NCI-H1930 (cell line): Measurements from ENCODE around the gene ASTN2.

ENCODE experiments used
- DNase-seq, 2 experiments: peaks; one replicate each; lab custom pipeline; 2025; lab: John Stamatoyannopoulos, UW

Gene ASTN2

DNA sequence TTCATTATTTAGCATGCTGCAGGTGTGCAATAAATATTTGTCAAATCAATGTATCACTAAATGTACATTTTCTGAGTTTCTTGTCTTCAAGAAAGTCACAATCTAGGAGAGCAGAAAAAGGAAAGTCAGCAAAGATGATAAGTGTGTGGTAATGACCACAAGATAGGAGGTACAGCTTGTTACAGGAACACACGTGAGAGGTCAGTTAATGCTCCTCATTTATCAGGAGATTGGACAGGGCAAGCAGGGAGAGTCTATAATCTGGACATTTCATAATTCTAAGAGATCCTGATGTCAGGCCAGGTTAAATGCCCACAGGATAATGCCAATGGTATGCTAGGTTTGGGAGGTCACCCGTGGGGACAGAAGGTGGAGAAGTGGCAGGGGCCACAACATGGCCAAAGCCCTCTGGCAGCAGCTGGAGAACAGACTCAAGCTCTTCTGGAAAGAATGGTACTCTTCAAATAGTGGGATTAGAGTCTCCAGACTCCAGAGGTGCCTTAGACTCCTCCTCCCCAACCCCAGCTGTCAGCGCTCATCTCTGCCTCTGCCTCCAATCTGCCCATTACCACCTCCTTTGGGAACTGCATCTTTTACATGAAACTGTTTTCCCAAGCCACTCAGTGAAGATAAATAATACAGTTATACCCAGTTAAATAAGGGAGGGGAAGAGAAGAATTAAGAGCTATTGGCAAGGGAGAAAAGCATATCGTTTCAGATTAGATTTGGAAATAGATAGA is 114.3 kb downstream of the ASTN2 start:
- no peak for DNase-seq

DNA sequence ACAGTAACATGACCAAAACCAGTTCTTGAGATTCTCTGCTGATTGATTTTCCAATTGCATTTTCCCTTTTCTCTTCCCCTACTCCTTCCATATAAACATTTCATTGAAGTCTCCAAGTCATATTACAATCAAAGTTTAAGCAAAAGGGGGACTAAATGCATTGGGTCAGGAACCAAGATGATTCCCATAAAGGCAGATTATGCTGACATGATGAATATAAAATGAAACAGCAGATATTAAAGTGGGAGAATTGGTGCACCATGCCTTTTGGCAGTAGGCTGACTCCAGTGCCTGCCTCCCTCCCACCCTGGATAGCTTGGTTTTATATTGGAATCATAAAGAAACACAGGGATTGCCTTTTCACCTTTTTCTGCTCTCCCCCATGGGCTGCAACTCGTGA is 118.4 kb downstream of the ASTN2 start:
- DNase-seq, result no peak

DNA sequence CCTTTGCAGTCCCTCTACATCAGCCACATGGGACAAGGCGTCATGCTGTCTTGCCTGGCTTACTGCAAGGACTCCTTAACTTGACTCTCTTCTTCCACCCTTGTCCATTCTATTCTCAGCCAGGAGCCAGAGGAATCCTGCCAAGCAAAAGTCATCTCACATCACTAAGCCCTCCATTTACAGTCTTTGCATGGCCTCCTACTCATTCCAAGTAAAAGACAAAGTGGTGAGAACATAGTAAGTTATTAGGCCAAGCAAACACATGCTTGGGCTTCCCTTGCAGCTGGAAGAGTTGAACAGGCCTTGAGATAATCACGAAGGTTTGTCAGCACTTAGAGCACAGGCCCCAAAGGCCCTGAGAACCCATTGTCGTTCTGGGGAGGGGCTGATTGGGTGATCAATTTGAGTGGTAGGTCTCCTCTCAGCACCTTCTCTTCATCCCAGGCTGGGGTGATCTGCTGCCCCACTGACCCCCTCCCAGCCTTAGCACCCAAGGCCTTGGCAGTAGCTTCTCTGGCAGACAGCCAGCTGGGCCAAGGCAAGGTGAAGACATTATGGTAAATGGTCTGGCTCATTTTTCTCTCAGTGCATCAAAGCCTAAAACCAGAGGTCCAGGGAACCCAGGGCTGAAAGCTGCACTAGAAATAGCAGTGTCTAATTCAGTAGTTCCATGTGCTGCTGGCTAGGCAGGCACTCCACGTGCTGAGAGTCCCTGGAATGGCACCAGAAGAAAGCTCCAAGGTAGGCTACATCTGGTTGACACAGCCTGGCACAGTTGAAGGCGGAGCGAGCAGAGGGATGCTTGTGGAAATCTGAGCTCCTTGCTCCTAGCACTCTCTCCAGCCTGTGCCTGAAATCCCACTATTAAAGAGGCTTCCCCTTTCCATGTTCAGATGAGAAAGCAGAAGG is 121.4 kb downstream of the ASTN2 start:
- DNase-seq, result no peak

DNA sequence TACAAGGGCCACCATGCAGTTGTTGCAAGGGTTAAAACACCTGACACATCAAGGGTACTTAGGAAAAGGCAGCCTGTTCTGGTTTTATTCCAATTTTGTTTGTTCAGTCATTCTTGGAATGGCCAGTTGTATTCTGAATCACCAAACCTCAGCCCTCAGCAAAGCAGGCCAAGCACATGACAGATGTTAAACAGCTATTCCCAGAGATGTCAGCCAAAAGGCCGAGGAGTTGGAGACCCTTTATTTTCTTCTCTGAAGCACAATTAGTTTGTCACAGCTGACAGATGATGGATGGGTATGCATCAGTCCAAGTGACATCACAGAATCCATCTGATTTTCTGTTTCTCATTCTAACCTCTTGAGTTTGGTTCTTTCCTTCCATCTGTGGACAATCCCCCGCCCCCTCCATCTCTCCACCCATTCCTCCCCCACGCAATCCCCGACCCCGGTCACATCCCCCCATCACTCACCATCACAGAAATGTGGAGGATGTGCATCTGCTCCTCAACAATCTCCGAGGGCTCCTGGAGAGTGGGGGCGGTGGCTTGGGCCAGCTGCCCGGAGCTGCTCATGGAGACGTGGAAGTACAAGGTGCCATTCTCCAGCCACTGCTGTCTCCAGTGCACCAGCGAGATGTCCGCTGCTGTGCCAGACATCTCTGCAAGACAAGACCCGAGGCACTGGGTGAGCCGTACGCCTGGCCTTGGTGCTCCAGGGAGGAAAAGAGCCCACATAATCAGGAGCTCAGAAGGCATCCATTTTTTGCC is 123.8 kb downstream of the ASTN2 start:
- DNase-seq, result no peak

DNA sequence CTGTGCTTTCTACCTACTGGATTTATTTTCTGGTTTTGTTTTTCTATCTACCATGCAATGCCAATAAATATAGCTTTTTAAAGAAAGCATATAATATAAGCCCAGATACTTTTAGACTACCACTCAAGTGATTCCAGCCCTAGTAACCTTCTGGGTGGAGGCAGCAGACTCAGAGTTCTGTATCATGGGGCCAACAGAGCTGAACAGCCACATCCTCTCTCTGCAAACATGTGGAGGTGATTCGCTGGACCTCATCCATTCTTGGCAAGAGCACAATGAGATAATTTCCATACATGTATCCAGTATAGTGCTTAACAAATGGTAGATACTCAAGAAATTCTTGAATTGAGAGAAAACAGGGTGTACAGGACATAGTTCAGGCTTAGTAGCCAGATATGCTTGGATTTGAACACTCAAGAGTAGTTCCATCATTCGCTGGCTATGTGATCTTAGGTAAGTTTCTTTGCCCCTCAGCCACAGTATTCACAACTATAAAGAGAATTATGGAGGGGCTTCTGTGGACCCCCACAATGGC is 124.5 kb downstream of the ASTN2 start:
- DNase-seq, result no peak

DNA sequence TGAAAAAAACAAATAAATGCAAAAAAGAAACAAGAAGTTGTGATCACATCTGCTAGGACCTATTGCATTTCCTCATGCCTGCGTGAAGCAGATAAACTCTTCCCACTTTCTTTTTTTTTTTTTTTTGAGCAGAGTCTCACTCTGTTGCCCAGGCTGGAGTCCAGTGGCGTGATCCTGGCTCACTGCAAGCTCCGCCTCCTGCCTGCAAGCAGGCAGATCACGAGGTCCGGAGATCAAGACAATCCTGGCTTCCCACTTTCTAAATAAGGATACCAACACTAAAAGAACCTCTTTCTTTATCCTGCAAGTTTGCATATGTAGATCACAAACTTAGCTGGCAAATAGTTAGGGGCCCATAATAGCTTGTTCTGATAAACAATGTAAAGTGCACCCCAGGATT is 128.6 kb downstream of the ASTN2 start:
- DNase-seq, result no peak

DNA sequence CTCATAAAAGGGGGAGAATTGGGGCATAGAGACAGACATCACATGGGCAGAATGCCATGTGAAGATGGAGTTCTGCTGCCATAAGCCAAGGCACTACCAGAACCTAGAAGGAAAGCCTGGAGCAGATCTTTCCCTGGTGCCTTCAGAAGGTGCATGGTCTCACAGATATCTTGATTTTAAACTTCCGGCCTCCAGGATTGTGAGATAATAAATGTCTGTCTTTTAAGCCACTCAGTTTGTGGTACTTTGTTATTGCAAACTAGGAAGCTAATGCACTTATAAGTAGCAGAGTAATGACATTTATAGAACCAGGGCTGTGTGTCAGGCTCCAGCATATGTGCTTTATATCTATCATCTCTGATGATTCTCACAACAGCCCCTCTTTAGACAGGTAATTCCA is 130.4 kb downstream of the ASTN2 start:
- DNase-seq, result no peak

DNA sequence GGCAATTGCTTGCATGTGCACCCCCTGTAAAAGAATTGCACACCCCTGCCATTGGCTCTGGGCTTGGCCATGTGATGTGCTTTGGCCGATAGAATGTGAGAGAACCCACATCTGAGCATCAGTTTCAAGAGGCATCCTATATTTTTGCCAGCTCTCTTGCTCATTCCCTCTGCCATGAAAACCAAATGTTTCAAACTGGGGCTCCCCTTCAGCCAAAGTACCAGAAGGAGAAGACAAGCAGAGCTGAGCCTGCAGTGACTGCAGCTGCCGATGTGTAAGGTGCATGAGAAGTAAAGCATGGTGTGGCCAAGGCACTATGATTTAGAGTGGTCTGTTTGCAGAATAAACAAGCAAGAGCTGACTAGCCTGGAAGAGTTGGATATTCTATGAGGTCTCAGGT is 132.3 kb downstream of the ASTN2 start:
- no peak for DNase-seq

DNA sequence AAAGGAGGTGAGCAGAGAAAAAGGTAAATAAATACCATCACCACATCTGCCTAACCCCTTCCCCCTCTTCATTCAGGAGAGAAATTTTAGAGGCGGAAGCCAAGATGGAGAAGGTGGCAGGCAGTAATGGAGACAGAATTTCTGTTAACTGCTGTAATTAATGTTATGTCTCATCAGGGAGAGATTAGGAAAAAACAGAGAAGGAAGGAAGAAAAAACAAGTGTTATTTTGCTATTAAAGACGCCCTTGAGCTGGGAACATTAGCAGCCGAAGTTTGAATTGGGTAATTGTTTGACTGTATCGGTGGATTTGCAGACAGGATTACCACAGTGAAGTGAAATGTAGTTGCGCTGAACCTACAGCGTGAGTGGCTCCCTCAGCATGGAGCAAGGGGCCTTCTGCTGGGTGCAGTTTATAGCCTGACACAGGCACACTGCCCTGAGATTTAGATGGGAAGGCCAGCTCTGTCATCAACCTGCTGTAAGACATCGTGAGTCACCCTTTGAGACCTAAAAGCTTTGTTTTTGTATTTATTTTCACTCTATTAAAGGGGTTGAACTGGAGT is 136.3 kb downstream of the ASTN2 start:
- DNase-seq, result no peak

DNA sequence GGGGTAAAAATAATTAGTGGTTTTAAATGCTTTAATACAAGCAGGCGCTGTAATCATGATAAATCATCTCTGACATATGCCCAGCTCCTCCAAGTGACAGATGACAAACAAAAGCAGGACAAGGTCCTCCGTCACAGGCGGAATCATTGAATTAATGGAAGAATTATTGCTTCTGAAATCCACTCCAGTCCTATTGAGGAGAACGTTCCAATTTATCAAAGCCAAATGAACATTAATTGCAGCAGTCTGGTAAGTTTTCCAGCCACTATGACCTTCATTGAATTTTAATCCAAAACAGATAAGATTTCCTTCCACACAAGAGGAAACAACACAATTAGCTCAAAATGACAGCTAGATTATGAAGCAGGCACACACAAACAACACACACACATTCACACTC is 136.8 kb downstream of the ASTN2 start:
- DNase-seq, result no peak

DNA sequence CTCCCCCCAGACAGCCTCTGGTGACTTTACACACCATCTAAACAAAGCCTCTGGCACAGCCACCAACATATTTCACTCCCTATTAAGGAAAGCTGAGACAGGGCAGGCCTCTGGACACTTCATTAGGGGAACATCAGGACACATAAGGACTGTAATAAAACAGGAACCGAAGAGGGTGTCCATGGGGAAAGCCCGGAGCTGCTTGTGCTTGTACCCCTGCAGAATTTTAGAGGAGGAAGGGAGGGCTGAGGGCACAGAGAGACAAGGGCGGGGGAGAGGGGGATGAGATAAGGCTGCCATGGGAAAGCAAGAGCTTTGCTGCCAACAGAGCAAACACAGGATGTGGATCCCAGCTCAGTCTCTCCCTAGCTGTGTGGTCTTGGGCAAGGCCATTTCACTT is 138.4 kb downstream of the ASTN2 start:
- DNase-seq, result no peak

DNA sequence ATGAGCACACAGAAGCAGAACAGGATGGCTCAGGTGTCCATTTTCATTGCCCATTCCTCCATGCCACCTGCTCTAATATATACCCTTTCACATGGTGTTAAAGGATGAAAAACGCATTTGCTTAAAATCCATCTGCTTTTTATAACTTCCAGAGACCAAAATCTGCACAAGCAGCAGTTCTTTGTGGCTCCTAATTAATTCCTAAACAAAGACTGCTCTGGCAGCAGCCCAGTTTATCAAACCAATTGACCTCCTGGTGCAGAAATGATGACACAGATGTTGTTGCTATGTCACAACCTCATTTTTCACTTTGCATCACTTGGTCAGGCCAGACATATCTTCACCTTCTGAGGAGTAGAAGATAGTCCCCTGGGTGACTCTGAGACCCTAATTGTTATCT is 141.2 kb downstream of the ASTN2 start:
- no peak for DNase-seq

DNA sequence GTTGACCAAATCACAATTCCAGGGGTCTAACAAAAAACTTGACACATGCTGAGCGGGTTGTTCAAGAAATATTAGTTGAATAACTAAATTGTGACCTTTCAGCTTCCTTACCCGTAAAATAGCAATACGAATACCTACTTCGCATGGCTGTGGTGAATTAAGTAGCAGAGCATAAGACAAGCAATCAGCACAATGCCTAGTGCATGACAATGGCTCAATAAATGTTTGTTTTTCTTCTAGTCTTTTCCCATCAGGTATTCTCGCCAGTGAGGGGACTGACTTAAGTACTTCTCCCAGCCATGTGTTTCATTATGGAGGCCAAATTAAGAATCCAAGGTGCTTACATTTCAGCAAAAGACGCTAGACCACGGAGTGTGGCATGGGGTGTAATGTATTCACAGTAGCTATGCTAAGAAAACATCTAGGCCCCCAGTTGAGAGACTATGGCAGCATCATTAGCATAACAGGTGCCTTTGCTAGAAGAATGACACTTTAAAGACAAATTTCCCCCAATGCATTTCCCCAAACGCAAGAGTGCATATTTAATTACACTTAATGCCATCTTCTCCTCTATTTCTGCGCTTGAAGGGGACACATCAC is 145.9 kb downstream of the ASTN2 start:
- no peak for DNase-seq

DNA sequence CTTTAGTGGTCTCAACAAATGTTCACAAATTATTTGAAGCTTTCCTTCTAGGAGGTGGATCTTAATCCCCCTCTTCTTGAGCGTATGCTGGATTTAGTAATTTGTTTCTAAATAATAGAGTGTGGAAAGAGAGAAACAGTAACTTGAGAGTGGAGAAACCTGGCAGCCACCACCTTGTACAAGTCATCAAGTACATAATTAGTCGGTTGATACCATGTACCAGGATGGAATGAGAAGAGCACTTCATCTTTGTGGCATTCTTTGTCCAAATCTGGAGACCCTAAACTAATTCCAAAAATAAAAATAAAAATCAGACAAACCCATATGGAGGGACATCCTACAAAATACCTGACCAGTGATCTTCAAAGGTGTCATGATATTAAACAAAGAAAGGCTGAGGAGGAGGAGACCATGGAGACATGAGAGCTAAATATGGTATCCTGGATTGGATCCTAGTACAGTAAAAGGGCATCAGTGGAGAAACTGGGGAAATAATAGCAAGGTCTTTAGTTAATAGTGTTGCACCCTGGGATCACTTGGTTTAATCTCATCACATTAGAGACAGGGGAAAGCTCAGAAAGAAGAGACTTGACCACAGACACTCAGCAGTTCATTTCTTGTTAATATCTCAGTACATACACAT is 147.9 kb downstream of the ASTN2 start:
- no peak for DNase-seq

DNA sequence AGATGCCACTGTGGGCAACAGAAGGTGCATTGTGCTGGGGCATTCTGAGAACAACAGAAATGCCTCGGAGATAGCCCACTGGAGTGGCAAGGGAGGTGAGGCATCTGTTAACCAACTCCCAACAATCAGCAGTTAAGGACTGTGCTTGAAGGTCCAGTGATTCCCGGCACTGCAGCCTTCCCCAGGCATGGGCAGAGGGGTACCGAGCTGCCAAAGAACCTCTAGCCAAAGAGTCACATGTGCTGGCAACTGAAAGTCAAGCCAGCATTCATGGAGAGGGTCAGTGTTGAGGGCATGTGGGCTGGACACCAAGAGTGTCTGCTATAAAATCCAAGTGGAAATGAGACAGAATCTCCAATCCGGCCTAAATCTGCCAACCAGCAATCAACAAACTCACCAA is 149.6 kb downstream of the ASTN2 start:
- DNase-seq, result no peak

DNA sequence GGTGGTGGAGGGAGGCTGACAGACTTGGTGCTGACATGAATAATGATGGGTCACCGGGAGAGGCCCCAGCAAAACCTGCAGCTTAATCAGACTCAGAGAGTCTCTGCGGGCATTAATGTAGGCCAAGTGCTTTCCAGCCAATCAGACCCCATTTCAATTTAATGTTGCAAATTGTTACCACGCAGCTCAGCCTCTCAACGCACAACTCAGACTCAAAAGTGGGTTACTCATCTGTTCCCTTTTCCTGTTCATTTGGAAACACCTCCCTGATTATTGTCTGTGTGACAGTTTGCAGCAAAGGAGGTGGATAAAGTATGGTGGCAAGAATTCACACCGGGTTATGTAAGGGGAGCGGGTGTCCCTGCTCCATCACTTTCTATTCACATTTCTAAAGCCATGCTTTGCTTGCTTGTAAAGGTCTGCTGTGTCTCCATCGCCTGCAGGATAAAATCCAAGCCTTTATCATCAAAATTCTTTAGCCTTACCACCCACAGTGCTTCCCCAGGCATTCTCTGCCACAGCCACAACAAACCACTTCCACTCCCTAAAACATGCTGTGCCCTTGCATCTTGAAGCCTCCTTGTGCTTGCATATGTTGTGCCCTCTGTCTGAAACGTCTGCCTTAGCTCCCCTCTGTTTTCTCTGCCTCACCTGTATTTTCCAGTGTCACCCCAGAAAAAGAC is 156.5 kb downstream of the ASTN2 start:
- DNase-seq, result no peak

DNA sequence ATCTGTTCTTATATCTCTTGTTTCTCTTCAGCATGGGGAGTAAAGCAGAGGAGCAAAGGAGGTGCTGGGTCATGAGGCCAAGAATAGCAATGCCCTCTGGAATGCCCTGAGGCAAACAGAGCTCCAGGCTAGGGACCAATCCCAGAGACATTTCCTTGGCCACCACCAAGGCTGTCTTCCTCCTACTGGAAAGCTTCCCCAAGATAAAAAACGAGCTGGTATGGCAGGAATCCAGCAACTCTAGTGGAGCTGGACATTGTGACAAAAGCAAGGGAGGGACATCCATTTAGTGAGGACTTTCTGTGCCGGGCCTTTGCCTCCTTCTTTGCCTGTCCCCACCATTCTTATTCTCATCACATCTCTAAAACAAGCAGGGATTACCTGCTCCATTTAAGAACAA is 161.6 kb downstream of the ASTN2 start:
- DNase-seq, result no peak

DNA sequence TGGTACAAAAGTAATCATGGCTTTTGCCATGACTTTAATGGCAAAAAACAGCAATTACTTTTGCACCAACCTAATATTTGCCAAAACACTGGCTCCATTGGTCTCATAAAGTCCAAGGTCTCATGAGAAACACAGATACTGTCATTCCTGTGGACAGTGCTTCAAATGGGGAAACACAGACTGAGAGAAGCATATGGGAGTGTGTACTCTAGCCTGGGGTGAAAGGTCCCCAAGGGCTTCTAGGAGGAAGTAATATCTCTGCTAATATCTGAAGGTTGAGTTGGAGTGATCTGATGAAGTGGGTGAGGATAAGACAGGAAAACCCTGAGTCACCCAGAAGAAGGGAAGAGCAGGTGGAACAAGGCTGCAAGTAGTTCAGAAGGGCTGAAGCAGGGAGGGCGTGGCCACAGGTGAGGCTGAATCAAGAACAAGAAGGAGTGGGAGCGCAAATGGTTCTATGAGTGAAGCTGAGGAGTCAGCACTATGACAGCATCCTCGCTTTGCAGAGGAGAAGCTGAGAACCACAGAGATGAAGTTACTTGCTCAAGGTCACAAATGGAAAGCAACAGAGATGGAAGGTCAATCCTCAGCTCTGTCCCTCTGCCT is 164.1 kb downstream of the ASTN2 start:
- DNase-seq, result no peak

DNA sequence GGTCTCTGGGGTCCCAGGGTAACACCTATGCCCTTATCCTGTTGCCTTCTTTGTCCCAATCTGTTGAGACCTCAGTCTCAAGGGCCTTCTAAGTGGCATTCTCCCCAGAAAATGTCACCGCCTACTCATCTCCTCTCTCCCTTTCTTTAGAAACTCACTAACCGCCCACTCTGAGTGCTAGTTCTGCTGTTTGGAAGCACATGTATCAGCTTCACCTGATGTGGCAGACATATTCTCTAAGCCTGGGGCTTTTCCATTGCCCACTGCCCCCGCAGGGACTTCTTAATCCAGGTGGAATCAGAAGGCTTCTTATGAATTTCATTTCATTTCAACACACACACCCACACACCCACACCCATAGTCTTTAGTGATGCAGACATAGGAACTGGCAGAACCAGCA is 165.1 kb downstream of the ASTN2 start:
- DNase-seq, result no peak

DNA sequence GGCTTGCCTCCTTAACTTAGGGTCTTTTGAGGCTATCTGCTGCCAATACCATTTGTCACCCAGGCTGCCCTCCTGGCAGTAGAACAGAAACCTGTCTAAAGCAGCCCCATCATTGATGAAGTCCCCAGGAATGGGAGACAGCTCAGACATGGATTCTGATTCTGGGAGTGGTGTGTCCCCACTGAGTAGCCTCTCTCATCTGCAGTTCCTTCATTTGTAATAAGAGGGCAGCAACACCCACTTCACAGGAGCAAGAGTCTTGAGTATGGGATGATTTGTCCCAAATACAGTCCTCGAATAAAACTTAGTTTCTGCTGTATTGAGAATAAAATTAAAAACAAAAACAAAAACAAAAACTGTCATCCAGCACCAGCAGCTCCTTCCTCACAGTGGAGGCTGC is 167.6 kb downstream of the ASTN2 start:
- no peak for DNase-seq
